Sigmoid colon (tissue), 4 donors: ENCODE data around the gene THSD7A.

Experiments used
- CTCF ChIP-seq, 4 experiments: fragments of 450-650 bp in 3 of 4; fragments of 200-600 bp in 1 of 4; IDR thresholded peaks; one replicate each; pipeline ENCODE4 v1.5.1; 2016 to 2019; ENCODE audit warnings: antibody characterized with exemption in 4 of 4, mild to moderate bottlenecking in 3 of 4, moderate library complexity in 2 of 4
- EP300 ChIP-seq, 4 donors: sonication (generic); formaldehyde crosslinking; IDR thresholded peaks; one replicate each; pipeline ENCODE4 v1.6.1; 2017; ENCODE audit warnings: antibody characterized with exemption in 4 of 4
- POLR2A ChIP-seq, 2 donors: fragments of 450-650 bp; IDR thresholded peaks; one replicate each; pipeline ENCODE4 v1.6.1; 2016; ENCODE audit warnings: antibody characterized with exemption in 2 of 2, mild to moderate bottlenecking in 2 of 2, moderate library complexity in 2 of 2
- POLR2AphosphoS5 ChIP-seq, 4 donors: sonication (generic); formaldehyde crosslinking; IDR thresholded peaks; one replicate each; pipeline ENCODE4 v1.6.1; 2017; ENCODE audit warnings: antibody characterized with exemption in 4 of 4

- no peak for TF ChIP-seq CTCF (IDR thresholded peaks at IDR 0.05)
- TF ChIP-seq POLR2AphosphoS5 (IDR thresholded peaks at IDR 0.05), result no peak
- no peak for TF ChIP-seq EP300 (IDR thresholded peaks at IDR 0.05)
- TF ChIP-seq POLR2A (IDR thresholded peaks at IDR 0.05), result no peak
Observed at GRCh38 chr7:11865671-11866070, 33.7 kb upstream of the THSD7A start.
